ENCODE results near the gene NUP93.

NUP93 gene

GRCh38 chr16:56732366-56732765 is 2.4 kb downstream of the NUP93 start:
- peak overlapping the region; percentile 99; the same call in 1 of the 2 replicates for H3K4me2 ChIP-seq (ENCODE audit: insufficient read depth, low read length)
- H2AFZ ChIP-seq (ENCODE audit: low read depth, low read length) = no peak overlapping the region
- peaks cover 91% of the 10 kb centered on the region for H3K79me2 ChIP-seq (ENCODE audit: insufficient read depth, low read length)
- DNase-seq (no peak), ATAC-seq (ENCODE audit: insufficient read depth, low read depth) (no peak)
- H3K9ac ChIP-seq (ENCODE audit: low read depth, low read length) = peak overlapping the region; percentile 17; the same call in 1 of the 2 replicates
- peaks cover 50% of the 10 kb centered on the region for H3K4me1 ChIP-seq (ENCODE audit: insufficient read depth, low read length)
- H3K27ac ChIP-seq (ENCODE audit: low read length) = no peak overlapping the region
- H3K4me3 ChIP-seq (ENCODE audit: low read depth in 1 of 2, low read length in 2 of 2) = peak overlapping the region in 1 of 2 experiments; percentile 100; a peak in 1 of 4 replicates
- peaks cover 13% of the 10 kb centered on the region; the same call in 1 of the 2 replicates for H3K36me3 ChIP-seq (ENCODE audit: insufficient read depth, low read length)
- no peaks in the 10 kb centered on the region for H3K27me3 ChIP-seq (ENCODE audit: insufficient read depth, low read length, poor library complexity)
- H3K9me3 ChIP-seq (ENCODE audit: insufficient read depth, low read length, severe bottlenecking) = no peaks in the 10 kb centered on the region
- TF ChIP-seq CTCF (IDR thresholded peaks at IDR 0.05; ENCODE audit: borderline replicate concordance, extremely low read depth, low read length, poor library complexity, severe bottlenecking) (no peak), EZH2 (IDR thresholded peaks at IDR 0.05; ENCODE audit: borderline replicate concordance, low read depth, low read length, severe bottlenecking) (no peak)
- peaks cover 53% of the 10 kb centered on the region; the same call in 1 of the 2 replicates for H4K20me1 ChIP-seq (ENCODE audit: insufficient read depth, low read length)

GRCh38 chr16:56732832-56733231 is 2.9 kb downstream of the NUP93 start:
- Histone ChIP-seq H3K79me2 (ENCODE audit: insufficient read depth, low read length) (peaks cover 95% of the 10 kb centered on the region), H2AFZ (ENCODE audit: low read depth, low read length) (no peak overlapping the region), H3K4me2 (ENCODE audit: insufficient read depth, low read length) (peak overlapping the region; percentile 99; the same call in 1 of the 2 replicates), H3K36me3 (ENCODE audit: insufficient read depth, low read length) (peaks cover 16% of the 10 kb centered on the region; the same call in 1 of the 2 replicates), H4K20me1 (ENCODE audit: insufficient read depth, low read length) (peaks cover 57% of the 10 kb centered on the region; the same call in 1 of the 2 replicates), H3K4me1 (ENCODE audit: insufficient read depth, low read length) (peaks cover 45% of the 10 kb centered on the region), H3K27me3 (ENCODE audit: insufficient read depth, low read length, poor library complexity) (no peaks in the 10 kb centered on the region), H3K9me3 (ENCODE audit: insufficient read depth, low read length, severe bottlenecking) (peaks cover 2% of the 10 kb centered on the region), H3K27ac (ENCODE audit: low read length) (no peak overlapping the region), H3K9ac (ENCODE audit: low read depth, low read length) (no peak overlapping the region), H3K4me3 (ENCODE audit: low read depth in 1 of 2, low read length in 2 of 2) (no peak overlapping the region)
- TF ChIP-seq CTCF (IDR thresholded peaks at IDR 0.05; ENCODE audit: borderline replicate concordance, extremely low read depth, low read length, poor library complexity, severe bottlenecking) (no peak), EZH2 (IDR thresholded peaks at IDR 0.05; ENCODE audit: borderline replicate concordance, low read depth, low read length, severe bottlenecking) (no peak)
- no peak for DNase-seq
- ATAC-seq (ENCODE audit: insufficient read depth, low read depth) = no peak

GRCh38 chr16:56734429-56734828 is 4.5 kb downstream of the NUP93 start:
- Histone ChIP-seq H3K9ac (ENCODE audit: low read depth, low read length) (no peak overlapping the region), H4K20me1 (ENCODE audit: insufficient read depth, low read length) (peaks cover 61% of the 10 kb centered on the region; the same call in 1 of the 2 replicates)
- DNase-seq = no peak

More at GRCh38 chr16:56734429-56734828, 4.5 kb downstream of the NUP93 start:
- Histone ChIP-seq H2AFZ (ENCODE audit: low read depth, low read length) (no peak overlapping the region), H3K9me3 (ENCODE audit: insufficient read depth, low read length, severe bottlenecking) (peaks cover 6% of the 10 kb centered on the region), H3K4me1 (ENCODE audit: insufficient read depth, low read length) (peaks cover 32% of the 10 kb centered on the region), H3K79me2 (ENCODE audit: insufficient read depth, low read length) (peaks cover 93% of the 10 kb centered on the region), H3K27ac (ENCODE audit: low read length) (no peak overlapping the region), H3K27me3 (ENCODE audit: insufficient read depth, low read length, poor library complexity) (no peaks in the 10 kb centered on the region), H3K4me2 (ENCODE audit: insufficient read depth, low read length) (no peak overlapping the region), H3K36me3 (ENCODE audit: insufficient read depth, low read length) (peaks cover 20% of the 10 kb centered on the region; the same call in 1 of the 2 replicates), H3K4me3 (ENCODE audit: low read depth in 1 of 2, low read length in 2 of 2) (no peak overlapping the region)
- no peak for ATAC-seq (ENCODE audit: insufficient read depth, low read depth)
- TF ChIP-seq EZH2 (IDR thresholded peaks at IDR 0.05; ENCODE audit: borderline replicate concordance, low read depth, low read length, severe bottlenecking) (no peak), CTCF (IDR thresholded peaks at IDR 0.05; ENCODE audit: borderline replicate concordance, extremely low read depth, low read length, poor library complexity, severe bottlenecking) (no peak)

Measured in DND-41 (cell line).